ENCODE measurements around the gene SPECC1. TPM values are rescaled to one million over a fixed set of nuclear protein-coding genes. Genes with fewer than 3 reads are reported as not detected.
A peak's percentile ranks its signal among the peaks of the same experiment; 100 is the strongest.

The SPECC1 gene
- total and polyA plus RNA-seq, 2 of the 4 experiments (the other 2 are of a cell fraction), result 16.9 to 26.2 TPM

- intact Hi-C loops (cut with micrococcal nuclease), result no loop called here
- peak overlapping the region; percentile 98 to 99; a peak in 2 of 4 replicates for H4K8ac ChIP-seq (ENCODE audit: low read depth in 2 of 2, low read length in 2 of 2)
- no peak overlapping the region for H2AFZ ChIP-seq (replicated peaks; ENCODE audit: low read length, poor library complexity)
- dilution Hi-C loops (cut with HindIII; ENCODE audit: low sequenced_read_pairs, unreplicated experiment), result no loop called here
- H3K27me3 ChIP-seq (ENCODE audit: control insufficient read depth, insufficient read depth, low read length), result no peaks in the 10 kb centered on the region
- no peak overlapping the region for H3K4me3 ChIP-seq (ENCODE audit: insufficient read depth, low read depth, low read length)
- in situ Hi-C loops (cut with MboI; ENCODE audit: low sequenced_read_pairs), result no loop called here
- no peak overlapping the region for H2BK15ac ChIP-seq (ENCODE audit: low read depth, low read length)
- H4K20me1 ChIP-seq (ENCODE audit: insufficient read depth, low read length), result peaks cover 6% of the 10 kb centered on the region
- H2AK5ac ChIP-seq (ENCODE audit: low read depth, low read length), result no peak overlapping the region
- no peak for TF ChIP-seq NFE2L2 (IDR thresholded peaks at IDR 0.05; ENCODE audit: low read depth, low read length)
- no peak for TF ChIP-seq CHD1 (IDR thresholded peaks at IDR 0.05; ENCODE audit: low read depth, low read length)
- no peak for TF ChIP-seq CEBPB (IDR thresholded peaks at IDR 0.05; ENCODE audit: low read depth, low read length)
- no peak for TF ChIP-seq CTCF (conservative IDR thresholded peaks at IDR 0.05; ENCODE audit: low read depth, low read length)
- TF ChIP-seq RFX5 (IDR thresholded peaks at IDR 0.05; ENCODE audit: low read depth, low read length), result no peak
- no peak for TF ChIP-seq RCOR1 (IDR thresholded peaks at IDR 0.05; ENCODE audit: insufficient replicate concordance, low read length)
- no peak for TF ChIP-seq SMC3 (IDR thresholded peaks at IDR 0.05; ENCODE audit: low read depth, low read length)
- TF ChIP-seq FOS (IDR thresholded peaks at IDR 0.05; ENCODE audit: low read depth, low read length), result no peak
- TF ChIP-seq RAD21 (IDR thresholded peaks at IDR 0.05; ENCODE audit: low read length), result no peak
- TF ChIP-seq ELK1 (IDR thresholded peaks at IDR 0.05; ENCODE audit: borderline replicate concordance, low read depth, low read length), result no peak
- no peak for TF ChIP-seq BHLHE40 (IDR thresholded peaks at IDR 0.05; ENCODE audit: low read depth, low read length)
- no peak for TF ChIP-seq POLR2A (IDR thresholded peaks at IDR 0.05; ENCODE audit: low read depth, low read length)
- no peak for TF ChIP-seq USF2 (IDR thresholded peaks at IDR 0.05; ENCODE audit: low read depth, low read length)
- no peak for TF ChIP-seq MXI1 (IDR thresholded peaks at IDR 0.05; ENCODE audit: borderline replicate concordance, low read depth, low read length)
- no peak for TF ChIP-seq MAZ (IDR thresholded peaks at IDR 0.05; ENCODE audit: borderline replicate concordance, low read depth, low read length)
- no peak for TF ChIP-seq MAFK (IDR thresholded peaks at IDR 0.05; ENCODE audit: low read depth, low read length)
- no peak overlapping the region for H3K27ac ChIP-seq (ENCODE audit: insufficient read depth, low read length)
- no peak overlapping the region for H3K4ac ChIP-seq (ENCODE audit: low read depth, low read length)
- no peak overlapping the region for H3K9ac ChIP-seq (ENCODE audit: low read depth, low read length)
- no peak overlapping the region for H2BK5ac ChIP-seq (ENCODE audit: low read depth, low read length, poor library complexity, severe bottlenecking)
- no peak overlapping the region for H3K14ac ChIP-seq (replicated peaks; ENCODE audit: low read depth, low read length)
- ATAC-seq (ENCODE audit: low read depth) (no peak), DNase-seq (no peak)
- WGBS, 2 experiments (ENCODE audit: extremely low coverage in 2 of 2, insufficient read length in 1 of 2), result no CpG with 5 or more reads among the region's 13 CpGs
- no peak overlapping the region for H3K23ac ChIP-seq (ENCODE audit: low read depth, low read length)
- no peak overlapping the region for H2BK20ac ChIP-seq (ENCODE audit: low read depth, low read length)
- H3K18ac ChIP-seq (ENCODE audit: low read depth, low read length), result no peak overlapping the region
- no peak overlapping the region for H4K5ac ChIP-seq (ENCODE audit: low read depth, low read length)
- ChIA-PET POLR2A (ENCODE audit: unreplicated experiment) (no interaction called here), CTCF (no interaction called here)
- no peak overlapping the region for H2BK120ac ChIP-seq (ENCODE audit: low read depth, low read length)
- H3K4me1 ChIP-seq (ENCODE audit: control insufficient read depth, insufficient read depth, low read length), result peaks cover 4% of the 10 kb centered on the region
- peak overlapping the region; percentile 86 for H2AK9ac ChIP-seq (replicated peaks; ENCODE audit: low read depth, low read length, poor library complexity)
- no peaks in the 10 kb centered on the region for H3K9me3 ChIP-seq (ENCODE audit: control insufficient read depth, insufficient read depth, low read length)
- no peak overlapping the region for H4K91ac ChIP-seq (ENCODE audit: insufficient read depth, low read depth, low read length)
- peaks cover 4% of the 10 kb centered on the region; the same call in 1 of the 2 replicates for H3K36me3 ChIP-seq (ENCODE audit: control insufficient read depth, insufficient read depth, low read length)
- no peak overlapping the region for H3K56ac ChIP-seq (ENCODE audit: extremely low read depth, insufficient read depth, low read length)
- peaks cover 5 to 34% of the 10 kb centered on the region in 2 experiments for H3K79me1 ChIP-seq (ENCODE audit: low read depth in 1 of 2, low read length in 2 of 2)
- no peak overlapping the region for H3K4me2 ChIP-seq (ENCODE audit: low read depth, low read length)
- peaks cover 4% of the 10 kb centered on the region; the same call in 1 of the 2 replicates for H3K9me1 ChIP-seq (ENCODE audit: insufficient read depth, low read length)
- no TSS peak for BruUV-seq (replicated peaks)
These were observed 30.4 kb upstream of the SPECC1 start for GRCh38 chr17:19978805-19979211.

All from IMR-90 (cell line).